Inflammatory macrophage treated with lipopolysaccharide for 1 hour (primary cell): ENCODE data around the gene GPR137.

ENCODE experiments used
- DNase-seq, 2 donors: peaks; one replicate each; pipeline ENCODE4 v3.0.0-alpha.2; 2020 to 2022

Gene GPR137

DNA sequence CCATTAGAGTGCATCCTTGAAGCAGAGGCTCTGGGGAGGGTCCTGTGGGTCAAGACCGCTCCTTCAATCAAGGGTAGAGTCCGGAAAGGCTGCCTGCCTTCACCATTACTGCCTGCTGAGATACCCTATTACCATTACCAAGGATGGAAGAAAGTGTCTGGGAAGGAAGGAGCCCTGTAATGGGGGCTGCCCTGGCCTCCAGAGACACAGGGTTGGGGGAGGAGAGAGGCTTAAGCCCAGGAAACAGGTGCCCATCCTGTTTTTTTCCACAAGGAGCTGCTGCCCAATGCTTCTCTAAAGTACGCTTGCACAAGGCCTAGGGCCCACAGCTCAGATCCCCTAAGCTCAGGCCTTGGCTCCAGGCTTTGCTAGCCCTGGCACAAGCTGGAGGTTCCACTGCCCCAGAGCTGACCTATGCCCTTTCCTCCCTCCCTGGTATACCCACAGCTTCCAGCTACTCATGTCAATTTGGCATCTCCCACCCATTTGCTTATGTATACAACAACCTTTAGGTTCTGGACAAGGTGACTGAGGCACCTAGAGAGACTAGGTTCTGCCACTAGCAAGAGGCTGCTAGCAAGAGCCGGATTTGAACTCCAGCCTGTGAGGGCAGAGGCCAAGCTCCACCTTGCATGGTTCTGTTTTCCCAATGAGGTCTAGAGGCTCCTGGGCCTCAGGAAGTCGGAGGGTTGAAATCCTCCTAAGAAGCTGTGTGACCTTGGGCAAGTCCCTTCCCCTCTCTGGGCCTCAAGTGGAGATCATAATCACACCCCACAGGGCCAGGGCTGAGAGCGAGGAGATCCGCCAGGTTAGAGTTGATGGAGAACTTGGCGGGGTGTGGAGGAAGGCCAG is 35.9 kb upstream of the GPR137 start:
- DNase-seq: no peak

DNA sequence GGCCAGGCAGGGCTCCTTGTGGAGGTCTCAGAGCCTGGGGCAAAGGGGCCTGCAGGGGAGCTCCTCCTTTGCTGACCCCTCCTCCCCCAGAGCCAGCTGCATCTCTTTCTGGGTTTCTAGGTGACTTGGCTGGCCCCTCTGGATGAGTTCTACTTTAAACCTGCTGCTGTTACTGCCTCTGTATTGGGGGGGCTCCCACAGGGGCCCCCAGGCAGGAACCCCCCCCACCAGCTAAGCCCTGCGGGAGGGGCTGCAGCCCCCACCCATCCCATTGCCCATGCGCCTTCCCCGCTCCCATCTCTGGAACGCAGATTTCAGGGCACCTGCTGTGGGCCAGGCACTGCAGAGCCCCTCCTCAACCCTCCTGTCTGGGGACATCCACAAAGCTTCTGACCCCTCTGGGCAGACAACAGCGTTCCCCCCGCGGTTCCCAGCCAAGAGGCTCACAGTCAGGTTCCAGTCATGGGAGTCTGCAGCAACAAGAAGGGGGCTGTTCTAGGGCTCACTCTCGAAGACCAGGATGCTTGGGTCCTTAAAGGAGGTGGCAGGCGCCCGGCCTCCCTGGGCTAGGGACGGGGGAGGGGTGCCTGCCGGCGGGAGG is 35.1 kb upstream of the GPR137 start:
- no peak for DNase-seq

DNA sequence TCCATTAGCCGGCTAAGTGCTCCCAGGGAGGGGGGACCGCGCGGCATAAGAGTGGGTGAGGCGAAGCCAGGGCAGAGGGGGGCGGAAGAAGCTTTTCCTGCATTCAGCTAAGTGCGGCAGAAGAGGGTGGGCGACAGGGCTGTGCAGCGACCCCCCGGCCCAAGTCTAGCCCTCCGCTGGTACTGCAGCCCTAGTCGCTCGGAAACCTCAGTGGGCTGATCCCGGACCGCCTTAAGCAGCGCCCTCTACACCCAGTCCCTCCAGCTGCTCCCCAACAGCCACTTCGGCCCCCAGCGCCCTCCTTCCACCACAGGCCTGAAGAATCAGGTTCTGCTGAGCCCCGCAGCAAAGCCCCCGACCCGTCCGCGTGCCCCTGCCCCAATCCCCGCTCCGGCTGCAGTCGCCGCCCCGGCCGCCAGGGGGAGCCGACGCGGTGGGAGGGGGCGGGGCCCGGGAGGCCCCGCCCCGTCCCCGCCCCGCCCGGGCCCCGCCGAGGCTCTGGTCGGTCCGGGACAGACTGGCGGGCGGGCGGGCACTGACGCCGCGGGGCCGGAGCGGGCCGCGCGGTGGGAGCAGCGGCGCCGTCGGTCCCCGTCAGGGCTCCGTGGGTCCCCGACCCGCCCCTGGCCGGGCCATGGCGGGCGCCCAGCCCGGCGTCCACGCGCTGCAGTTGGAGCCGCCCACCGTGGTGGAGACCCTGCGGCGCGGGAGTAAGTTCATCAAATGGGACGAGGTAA is 34.5 kb upstream of the GPR137 start, which contains the start of gene PLCB3:
PLCB3 (plus strand) TSS at position 515 of the 737 bp plus-strand sequence; CDS start at position 635, 120 bp downstream.
- peak; percentile 39 to 77 for DNase-seq

DNA sequence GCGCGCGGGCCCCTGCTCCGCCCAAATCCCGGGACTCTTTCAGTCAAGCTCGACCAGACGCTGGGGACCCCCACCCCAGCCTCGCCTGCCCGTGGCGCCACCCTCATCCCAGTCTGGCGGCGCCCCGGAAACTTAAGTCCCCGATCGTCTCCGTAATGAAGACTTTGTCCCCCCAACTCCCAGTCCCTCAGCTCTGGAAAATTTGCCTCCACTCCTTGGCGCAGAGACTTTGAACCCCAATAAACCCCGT is 34.0 kb upstream of the GPR137 start:
- DNase-seq: no peak

DNA sequence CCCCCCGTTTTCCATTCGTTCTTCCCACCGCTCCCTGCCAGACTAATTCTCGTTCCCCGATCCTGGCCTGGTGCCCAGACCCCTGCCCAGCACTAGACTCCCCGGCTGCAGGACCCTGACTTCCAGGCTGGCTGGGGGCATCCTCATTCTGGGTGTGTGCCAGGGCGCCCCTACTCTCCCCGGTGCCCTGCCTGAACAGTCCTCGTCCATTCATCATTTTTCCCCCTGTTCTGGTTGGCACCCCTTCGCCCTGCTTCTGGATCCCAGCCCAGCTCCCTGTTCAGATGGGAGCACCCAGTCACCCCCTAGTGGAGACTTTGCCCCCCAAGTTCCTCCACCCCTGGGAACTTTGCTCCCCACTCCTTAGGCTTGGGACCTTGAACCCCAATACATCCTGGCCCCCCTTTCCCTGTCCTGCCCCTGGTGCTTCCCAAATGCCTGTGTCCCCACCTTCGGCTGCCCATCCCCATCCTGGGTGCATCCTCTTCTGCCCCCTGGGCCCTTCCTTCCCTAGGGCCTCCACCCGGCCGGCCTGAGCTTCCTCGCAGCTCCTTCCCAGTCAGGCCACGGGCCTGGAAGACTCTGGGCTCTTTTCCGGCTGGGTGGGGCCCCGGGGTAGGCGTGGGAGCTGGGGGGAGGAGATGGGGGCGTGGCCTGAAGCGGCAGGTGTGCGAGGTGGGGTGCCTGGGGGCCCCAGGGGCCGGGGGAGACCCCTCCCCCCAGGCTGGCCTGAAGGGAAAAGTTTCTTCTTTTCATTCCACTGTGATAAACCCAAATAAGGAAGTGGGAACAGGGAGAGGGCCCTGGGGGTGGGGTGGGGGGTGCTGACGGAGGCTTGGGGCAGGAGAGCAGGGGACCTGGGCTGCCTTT is 33.4 kb upstream of the GPR137 start:
- peak in 1 of 2 donors; percentile 42 for DNase-seq

DNA sequence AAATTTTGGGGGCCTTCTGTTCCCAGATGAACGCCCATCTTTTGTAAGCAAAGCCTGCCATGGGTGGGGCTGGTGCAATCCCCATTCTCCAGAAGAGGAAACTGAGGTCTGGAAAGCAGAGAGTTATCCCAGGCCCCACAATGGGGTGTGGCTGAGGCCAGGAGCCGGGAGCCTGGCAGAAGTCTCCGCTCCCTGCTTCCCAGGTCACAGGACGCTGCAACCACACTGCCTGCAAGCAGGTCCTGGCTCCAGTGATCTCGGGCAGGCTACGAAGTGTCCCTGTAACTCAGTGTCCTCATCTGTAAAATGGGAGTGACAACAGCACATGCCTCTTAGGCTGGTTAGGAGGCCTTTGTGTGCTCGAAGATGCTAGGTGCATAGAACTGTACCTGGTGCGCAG is 32.6 kb upstream of the GPR137 start:
- no peak for DNase-seq

DNA sequence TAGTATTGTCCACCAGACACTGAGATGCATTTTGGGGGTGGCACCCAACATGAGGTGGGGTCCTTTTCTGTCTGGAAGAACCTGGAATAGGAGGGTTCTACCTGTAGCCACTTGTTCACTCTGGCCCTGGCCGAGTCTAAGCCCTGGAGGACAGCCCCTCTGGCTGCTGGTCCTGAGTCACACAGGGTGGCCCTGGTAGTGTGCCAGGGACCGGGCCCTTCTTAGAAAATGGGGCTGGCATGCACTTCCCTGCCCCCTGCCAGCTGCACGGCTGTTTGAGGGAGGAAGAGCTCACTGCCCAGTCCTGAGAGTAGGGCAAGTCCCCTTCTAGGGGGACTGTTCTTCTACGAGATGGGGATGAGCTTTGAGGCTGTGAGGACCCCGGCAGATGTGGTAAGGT is 32.2 kb upstream of the GPR137 start:
- DNase-seq: no peak

DNA sequence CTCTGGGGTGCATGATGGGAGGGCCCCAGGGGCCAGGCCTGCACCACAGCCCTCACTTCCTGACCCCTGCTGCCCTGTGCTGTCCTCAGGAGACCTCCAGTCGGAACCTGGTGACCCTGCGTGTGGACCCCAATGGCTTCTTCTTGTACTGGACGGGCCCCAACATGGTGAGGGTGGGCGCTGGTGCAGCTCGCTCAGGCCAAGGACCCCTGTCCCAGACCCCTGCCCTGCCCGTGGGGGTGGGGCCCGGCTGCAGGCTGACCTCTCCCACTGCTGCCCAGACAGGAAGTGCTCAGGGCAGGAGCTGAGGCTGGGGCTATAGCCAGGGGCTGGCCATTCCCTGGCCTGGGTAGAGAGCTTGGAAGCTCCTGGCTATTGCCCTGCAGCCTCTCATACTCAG is 31.3 kb upstream of the GPR137 start:
- DNase-seq: no peak

DNA sequence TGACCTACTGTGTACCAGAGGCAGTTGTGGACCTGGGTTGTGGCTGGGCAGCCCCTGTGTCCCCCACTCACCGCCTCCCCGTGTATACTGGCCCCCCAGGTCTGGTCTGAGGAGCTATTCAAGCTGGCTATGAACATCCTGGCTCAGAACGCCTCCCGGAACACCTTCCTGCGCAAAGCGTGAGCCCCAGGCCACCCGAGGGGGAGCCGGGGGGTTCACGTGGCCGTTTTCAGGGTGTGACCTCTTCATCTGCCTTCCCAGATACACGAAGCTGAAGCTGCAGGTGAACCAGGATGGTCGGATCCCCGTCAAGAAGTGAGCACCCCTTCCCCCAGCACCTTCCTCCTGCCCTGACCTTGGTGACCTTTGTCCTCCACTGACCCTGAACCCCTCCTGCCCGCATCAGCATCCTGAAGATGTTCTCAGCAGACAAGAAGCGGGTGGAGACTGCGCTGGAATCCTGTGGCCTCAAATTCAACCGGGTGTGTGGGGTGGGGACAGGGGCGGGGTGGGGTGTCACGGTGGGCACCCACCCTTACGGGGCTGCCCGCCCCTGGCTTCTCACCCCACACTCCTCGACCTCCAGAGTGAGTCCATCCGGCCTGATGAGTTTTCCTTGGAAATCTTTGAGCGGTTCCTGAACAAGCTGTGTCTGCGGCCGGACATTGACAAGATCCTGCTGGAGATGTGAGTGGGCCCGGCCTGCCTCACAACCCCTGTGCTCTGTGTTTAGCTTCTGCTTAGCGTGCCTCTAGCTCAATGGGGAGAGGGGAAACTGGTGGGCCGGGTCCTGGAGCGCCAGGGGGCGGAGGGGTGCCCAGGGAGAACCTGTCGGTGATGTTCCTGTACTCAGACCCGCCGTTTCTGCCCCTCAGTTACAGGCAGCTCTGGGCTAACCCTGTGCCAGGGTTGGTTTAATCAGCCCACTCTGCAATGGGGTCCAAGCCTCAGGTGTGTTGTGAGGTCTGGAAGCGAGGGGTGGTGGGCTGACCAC is 30.2 kb upstream of the GPR137 start:
- no peak for DNase-seq

DNA sequence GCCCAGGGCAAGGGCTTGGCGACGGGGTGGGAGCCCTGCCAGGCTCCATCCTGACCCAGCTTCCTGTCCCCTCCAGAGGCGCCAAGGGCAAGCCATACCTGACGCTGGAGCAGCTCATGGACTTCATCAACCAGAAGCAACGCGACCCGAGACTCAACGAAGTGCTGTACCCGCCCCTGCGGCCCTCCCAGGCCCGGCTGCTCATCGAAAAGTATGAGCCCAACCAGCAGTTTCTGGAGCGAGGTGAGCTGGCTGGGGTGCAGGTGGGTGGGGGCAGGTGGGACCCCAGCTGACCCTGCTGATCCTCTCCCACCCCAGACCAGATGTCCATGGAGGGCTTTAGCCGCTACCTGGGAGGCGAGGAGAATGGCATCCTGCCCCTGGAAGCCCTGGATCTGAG is 29.3 kb upstream of the GPR137 start:
- DNase-seq: no peak

DNA sequence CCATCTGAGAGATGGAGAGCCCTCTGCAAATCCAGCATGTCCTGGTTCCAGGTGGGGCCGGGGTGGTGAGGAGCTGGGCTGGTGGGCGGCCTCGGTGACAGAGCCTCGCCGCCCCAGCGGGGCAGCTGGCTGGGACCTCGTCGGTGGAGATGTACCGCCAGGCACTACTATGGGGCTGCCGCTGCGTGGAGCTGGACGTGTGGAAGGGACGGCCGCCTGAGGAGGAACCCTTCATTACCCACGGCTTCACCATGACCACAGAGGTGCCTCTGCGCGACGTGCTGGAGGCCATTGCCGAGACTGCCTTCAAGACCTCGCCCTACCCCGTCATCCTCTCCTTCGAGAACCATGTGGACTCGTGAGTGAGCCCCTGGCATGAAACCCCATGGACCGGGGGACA is 27.3 kb upstream of the GPR137 start:
- no peak for DNase-seq

DNA sequence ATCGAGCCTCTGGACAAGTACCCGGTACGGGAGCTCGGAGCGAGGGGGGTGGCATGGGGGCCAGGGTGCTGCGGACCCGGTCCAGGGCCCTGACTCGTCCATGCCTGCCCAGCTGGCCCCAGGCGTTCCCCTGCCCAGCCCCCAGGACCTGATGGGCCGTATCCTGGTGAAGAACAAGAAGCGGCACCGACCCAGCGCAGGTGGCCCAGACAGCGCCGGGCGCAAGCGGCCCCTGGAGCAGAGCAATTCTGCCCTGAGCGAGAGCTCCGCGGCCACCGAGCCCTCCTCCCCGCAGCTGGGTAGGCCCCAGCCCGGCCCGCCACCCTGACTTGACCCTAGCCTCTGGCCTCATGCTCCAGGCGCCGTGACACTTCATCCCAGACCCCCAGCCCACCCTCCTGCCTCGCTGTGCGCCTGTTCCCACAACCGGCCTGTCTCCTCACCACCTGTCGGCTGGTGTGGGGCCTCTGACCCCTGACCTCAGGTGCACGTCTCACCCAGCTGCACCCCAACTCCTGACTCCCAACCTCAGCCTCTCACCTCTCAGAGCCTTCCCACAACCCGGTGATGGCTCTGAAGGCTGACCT is 26.6 kb upstream of the GPR137 start:
- no peak for DNase-seq

DNA sequence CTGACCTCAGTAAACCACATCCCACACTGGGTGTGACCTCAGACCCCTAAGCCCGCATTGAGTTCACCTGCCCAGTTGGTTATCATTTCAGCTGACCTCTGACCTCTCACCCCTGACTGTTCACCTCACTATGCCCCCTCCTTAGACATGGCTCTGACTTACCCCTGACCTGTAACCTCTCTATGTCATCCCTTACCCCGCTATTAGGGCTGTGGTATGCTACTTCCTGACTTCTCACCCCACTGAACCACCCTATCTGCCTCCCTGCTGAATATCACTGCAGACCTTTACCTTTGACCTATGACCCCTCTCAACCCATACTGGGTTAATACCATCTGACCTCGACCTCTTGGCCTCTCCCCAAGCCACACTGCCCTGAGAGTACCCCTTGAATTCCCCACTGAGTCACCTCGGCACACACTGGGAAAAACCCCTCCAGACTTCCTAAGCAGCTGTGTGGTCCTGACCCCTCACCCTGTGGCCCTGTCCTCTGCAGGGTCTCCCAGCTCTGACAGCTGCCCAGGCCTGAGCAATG is 26.0 kb upstream of the GPR137 start:
- peak; percentile 27 to 78 for DNase-seq

DNA sequence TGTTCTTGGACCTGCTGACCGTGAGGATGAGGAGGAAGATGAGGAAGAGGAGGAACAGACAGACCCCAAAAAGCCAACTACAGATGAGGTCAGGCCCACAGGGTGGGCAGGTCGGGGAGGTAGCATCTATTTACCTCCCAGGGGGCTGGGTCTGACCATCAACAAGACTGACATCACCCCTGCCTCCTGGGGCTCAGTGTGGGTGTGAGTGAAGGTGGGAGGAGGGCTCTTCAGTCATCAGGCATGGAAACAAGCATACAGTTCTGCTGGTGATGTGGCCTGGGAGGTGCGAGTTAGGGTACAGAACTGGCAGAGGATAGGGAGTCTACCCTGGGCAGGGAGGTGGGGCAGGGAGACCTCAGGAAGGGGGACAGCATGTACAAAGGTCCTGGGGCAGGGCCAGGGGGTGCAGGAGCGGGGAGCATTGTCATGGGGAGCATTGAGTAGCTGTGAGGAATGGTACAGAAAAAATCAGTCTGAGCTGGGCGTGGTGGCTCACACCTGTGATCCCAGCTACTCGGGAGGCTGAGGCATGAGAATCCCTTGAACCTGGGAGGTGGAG is 25.4 kb upstream of the GPR137 start:
- no peak for DNase-seq

DNA sequence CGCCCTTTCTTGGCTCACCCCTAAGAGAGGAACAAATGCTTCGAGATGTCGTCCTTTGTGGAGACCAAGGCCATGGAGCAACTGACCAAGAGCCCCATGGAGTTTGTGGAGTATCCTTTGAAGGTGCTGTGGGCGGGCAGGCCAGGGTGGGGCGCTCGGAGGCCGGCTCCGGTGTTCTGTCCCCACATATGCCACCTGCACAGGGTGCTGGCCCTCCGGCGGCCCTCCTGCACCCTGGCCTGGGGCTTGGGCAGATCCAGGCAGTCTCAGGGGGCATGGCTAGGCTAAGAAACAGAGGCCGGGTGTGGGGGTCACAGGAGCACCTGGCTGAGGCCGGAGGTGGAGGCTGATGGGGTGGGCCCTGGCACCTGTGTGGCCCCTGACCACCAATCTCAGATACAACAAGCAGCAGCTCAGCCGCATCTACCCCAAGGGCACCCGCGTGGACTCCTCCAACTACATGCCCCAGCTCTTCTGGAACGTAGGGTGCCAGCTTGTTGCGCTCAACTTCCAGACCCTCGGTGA is 24.0 kb upstream of the GPR137 start:
- no peak for DNase-seq

DNA sequence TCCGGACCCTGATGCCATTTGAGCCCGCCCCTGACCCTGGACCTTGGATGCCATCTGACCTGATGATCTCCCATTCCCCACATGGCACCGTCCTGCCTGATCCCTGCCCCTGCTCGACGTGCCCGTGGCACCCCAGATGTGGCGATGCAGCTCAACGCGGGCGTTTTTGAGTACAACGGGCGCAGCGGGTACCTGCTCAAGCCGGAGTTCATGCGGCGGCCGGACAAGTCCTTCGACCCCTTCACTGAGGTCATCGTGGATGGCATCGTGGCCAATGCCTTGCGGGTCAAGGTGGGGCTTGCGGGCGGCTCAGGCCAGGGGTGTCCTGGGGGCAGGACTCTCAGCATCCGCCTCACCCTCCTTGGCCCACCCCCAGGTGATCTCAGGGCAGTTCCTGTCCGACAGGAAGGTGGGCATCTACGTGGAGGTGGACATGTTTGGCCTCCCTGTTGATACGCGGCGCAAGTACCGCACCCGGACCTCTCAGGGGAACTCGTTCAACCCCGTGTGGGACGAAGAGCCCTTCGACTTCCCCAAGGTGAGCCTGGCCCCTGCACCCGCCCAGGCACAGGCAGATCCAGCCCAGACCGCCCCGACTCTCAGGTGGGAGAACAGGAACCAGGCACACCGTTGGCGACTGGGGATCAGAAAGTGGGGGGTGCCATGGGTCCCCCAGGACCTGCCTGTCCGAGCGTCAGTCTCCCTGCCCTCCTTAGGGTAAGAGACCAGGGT is 23.2 kb upstream of the GPR137 start:
- DNase-seq: no peak

DNA sequence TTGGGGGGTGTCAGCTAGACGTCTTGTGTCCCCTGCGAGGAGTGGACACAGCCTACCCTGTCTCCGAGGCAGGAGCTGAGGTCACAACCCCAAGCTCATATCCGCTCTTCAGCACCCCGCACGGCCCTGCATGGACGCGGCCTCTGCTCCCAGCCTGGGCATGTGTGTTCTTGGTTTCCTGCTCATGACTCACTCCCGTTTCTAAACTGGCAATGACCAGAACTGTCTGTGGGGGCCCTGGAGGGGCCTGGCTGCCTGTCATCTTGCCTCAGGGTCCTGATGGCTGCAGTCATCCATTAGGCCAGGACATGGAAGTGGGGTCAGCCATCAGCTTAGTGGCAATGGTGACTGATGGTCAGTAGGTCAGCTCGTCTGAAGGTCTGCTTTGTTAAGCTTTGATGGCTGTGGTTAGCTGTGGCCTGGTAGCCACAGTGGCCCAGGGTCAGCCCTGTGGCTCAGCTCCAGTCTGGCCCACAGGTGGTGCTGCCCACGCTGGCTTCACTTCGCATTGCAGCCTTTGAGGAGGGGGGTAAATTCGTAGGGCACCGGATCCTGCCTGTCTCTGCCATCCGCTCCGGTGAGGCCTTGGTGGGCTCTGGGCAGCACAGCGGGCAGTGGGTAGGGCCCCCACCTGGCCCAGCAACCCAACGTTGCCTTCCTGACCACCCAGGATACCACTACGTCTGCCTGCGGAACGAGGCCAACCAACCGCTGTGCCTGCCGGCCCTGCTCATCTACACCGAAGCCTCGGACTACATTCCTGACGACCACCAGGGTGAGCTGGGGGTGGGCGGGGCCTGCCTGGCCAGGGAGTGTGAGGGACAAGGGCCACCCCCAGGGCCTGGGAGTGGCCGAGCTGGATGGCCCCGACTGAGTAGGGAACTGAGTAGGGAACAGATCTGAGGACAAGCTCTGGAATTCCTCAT is 22.4 kb upstream of the GPR137 start:
- no peak for DNase-seq

DNA sequence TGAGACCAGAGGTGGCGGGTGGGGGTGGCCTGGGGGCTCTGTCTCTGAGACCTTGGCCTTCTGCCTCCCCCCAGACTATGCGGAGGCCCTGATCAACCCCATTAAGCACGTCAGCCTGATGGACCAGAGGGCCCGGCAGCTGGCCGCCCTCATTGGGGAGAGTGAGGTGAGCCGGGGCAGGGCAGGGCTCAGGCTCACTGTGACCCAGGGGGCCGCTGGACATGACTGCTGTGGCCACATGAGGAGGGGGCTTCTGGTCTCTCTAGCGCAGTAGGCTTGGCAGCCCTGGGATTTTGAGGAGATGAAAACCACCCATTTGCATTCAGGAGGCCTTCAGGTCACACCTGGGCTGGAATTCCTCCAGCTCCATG is 21.7 kb upstream of the GPR137 start:
- DNase-seq: no peak

DNA sequence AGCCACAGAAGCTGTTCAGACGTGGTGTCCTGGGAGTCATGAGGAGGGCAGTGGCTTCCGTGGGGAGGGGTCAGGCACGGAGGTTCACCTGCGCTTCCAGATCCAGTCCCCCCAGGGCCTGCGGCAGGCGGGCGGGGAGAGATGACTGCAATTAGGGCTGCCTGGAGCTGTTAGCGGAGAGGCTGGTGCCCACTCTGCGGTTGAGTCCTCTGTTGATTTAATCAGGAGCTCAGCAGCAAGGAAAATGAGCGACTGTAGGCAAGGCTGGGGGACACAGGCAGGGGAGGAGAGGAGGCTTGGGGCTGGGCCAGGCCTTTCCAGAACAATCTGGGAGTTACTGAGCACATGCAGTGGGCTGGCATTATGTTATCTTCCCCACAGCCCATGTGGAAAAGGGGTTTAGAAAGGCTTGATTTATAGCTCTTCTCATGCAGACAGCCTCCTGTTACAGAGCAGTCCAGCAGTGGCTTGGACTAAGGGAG is 21.2 kb upstream of the GPR137 start:
- no peak for DNase-seq
